Osteoblast (primary cell): ENCODE measurements around the gene ADAMTS2. TPM values are rescaled to one million over a fixed set of nuclear protein-coding genes. Genes with fewer than 3 reads are reported as not detected.
A peak's percentile ranks its signal among the peaks of the same experiment; 100 is the strongest.

Experiments
- DNase-seq: peaks from one replicate; pipeline ENCODE4 v3.0.0; 2011; ENCODE audit warnings: low spot score, mixed read lengths; ENCODE audit not compliant: insufficient read length; ENCODE audit errors: missing footprints
- H2AFZ ChIP-seq: 2 replicates; pipeline ENCODE4 v1.6.0; 2011; ENCODE audit warnings: mild to moderate bottlenecking, low read length
- H3K27ac ChIP-seq: 2 replicates; pipeline ENCODE4 v1.5.1; 2011; ENCODE audit warnings: mild to moderate bottlenecking, low read depth, low read length, moderate library complexity
- H3K27me3 ChIP-seq: 2 replicates; pipeline ENCODE4 v1.6.0; 2012; ENCODE audit warnings: mild to moderate bottlenecking, control low read depth, inconsistent platforms, low read length, moderate library complexity; ENCODE audit not compliant: insufficient read depth
- H3K36me3 ChIP-seq: 2 replicates; pipeline ENCODE4 v1.5.1; 2011; ENCODE audit warnings: mild to moderate bottlenecking, low read length, control low read depth, moderate library complexity; ENCODE audit not compliant: insufficient read depth
- H3K4me1 ChIP-seq: 2 replicates; pipeline ENCODE4 v1.5.1; 2011; ENCODE audit warnings: mild to moderate bottlenecking, low read length, control low read depth, moderate library complexity; ENCODE audit not compliant: insufficient read depth
- H3K4me2 ChIP-seq: 2 replicates; pipeline ENCODE4 v1.6.0; 2011; ENCODE audit warnings: mild to moderate bottlenecking, low read length; ENCODE audit not compliant: insufficient read depth
- H3K4me3 ChIP-seq: fragments of 200-600 bp; sonication (generic); 3 replicates; pipeline ENCODE4 v1.5.1; 2012; ENCODE audit warnings: mild to moderate bottlenecking, low read length, inconsistent platforms; ENCODE audit not compliant: insufficient read depth
- H3K79me2 ChIP-seq: 2 replicates; pipeline ENCODE4 v1.6.0; 2012; ENCODE audit warnings: mild to moderate bottlenecking, low read length, control low read depth, inconsistent platforms; ENCODE audit not compliant: insufficient read depth
- H3K9me3 ChIP-seq: 2 replicates; pipeline ENCODE4 v1.5.1; 2011; ENCODE audit warnings: low read depth, low read length, control low read depth
- H4K20me1 ChIP-seq: 2 replicates; pipeline ENCODE4 v1.6.0; 2012; ENCODE audit warnings: mild to moderate bottlenecking, low read length, control low read depth; ENCODE audit not compliant: insufficient read depth
- CTCF ChIP-seq: IDR thresholded peaks from 2 replicates; pipeline ENCODE4 v1.5.1; 2011; ENCODE audit warnings: mild to moderate bottlenecking, low read depth, low read length, moderate library complexity; ENCODE audit errors: extremely low read depth
- total RNA-seq: library from RNA; depleted of rRNA; stranded (reverse); fragments of >200 nt; gene quantifications from 2 replicates; pipeline ENCODE4 v1.2.3, GENCODE V29; 2012

Gene ADAMTS2
- total RNA-seq, 1 donor: 144 TPM

- peaks cover 5% of the 10 kb centered on the region for H4K20me1 ChIP-seq
- H2AFZ ChIP-seq: no peak overlapping the region
- no peaks in the 10 kb centered on the region for H3K27me3 ChIP-seq
- peak; percentile 27 for DNase-seq
- H3K27ac ChIP-seq: peak overlapping the region; percentile 99
- TF ChIP-seq CTCF: no peak
- H3K4me2 ChIP-seq: no peak overlapping the region
- H3K79me2 ChIP-seq: peaks cover 84% of the 10 kb centered on the region
- no peak overlapping the region for H3K4me3 ChIP-seq
- H3K9me3 ChIP-seq: no peaks in the 10 kb centered on the region
- H3K36me3 ChIP-seq: peaks cover 3% of the 10 kb centered on the region
- peaks cover 39% of the 10 kb centered on the region for H3K4me1 ChIP-seq
These were observed 36.5 kb downstream of the ADAMTS2 start for GRCh38 chr5:179308563-179309382.

- Histone ChIP-seq H2AFZ (no peak overlapping the region), H3K36me3 (peaks cover 3% of the 10 kb centered on the region), H4K20me1 (peaks cover 5% of the 10 kb centered on the region), H3K4me1 (peaks cover 47% of the 10 kb centered on the region), H3K9me3 (no peaks in the 10 kb centered on the region), H3K4me3 (no peak overlapping the region), H3K4me2 (no peak overlapping the region), H3K27me3 (no peaks in the 10 kb centered on the region), H3K27ac (peak overlapping the region; percentile 99), H3K79me2 (peaks cover 90% of the 10 kb centered on the region)
- peak; percentile 61 for DNase-seq
- no peak for TF ChIP-seq CTCF
These were observed 37.3 kb downstream of the ADAMTS2 start for GRCh38 chr5:179307931-179308471.

DNA sequence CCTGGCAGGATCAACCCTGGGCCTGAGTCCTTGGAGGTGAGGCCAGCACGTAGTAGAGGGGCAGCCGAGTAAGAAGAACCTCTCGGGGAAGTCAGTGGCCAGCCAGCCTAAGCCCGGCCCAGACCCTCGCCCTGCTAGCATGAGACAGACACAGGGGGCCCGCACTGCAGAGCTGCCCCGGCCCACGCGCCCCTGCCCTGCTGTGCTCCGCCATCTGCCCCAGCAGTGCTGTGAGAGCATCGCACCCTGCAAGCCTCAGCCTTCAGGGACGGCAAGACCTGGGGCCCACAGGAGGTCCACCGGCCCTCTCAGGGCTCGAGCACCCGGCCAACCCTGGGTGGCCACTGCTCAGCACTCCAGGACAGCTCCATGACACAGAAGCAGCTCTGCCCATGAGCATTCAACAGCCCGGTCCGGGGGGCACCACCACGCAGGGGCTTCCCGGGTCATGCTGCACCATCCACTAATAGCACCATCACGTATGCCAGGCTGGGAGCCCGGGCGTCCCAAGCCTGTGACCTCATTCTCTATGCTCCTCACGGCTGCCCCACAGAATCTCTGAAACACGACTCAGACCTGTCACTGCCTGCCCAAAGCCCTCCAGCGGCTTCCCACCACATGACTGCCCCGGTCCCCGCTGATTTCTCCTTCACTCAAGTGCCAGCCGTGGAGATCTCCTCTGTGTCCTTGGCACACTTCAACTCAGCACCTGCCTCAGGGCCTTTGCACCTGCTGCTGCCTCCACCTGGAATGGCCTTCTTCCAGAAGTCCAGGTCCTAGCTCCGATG is 38.1 kb downstream of the ADAMTS2 start:
- Histone ChIP-seq H3K27me3 (no peaks in the 10 kb centered on the region), H3K27ac (peak overlapping the region; percentile 99), H4K20me1 (peaks cover 5% of the 10 kb centered on the region), H3K79me2 (peaks cover 90% of the 10 kb centered on the region), H3K9me3 (no peaks in the 10 kb centered on the region), H2AFZ (no peak overlapping the region), H3K36me3 (peaks cover 3% of the 10 kb centered on the region), H3K4me1 (peaks cover 52% of the 10 kb centered on the region), H3K4me2 (no peak overlapping the region), H3K4me3 (no peak overlapping the region)
- peak; percentile 42 for DNase-seq
- no peak for TF ChIP-seq CTCF
